K562 (cell line): ENCODE results near the gene ITGAL. TPM values are rescaled to one million over a fixed set of nuclear protein-coding genes. Genes with fewer than 3 reads are reported as not detected.

Experiments used
- ATF1 ChIP-seq, 2 experiments: fragments of 450-650 bp in 1 of 2; IDR thresholded peaks; 2 replicates each; pipeline ENCODE4 v1.6.1; 2016; ENCODE audit warnings: missing compliant biosample characterization in 1 of 2, missing genetic modification characterization in 1 of 2
- BHLHE40 ChIP-seq: IDR thresholded peaks from 2 replicates; pipeline ENCODE4 v1.6.1; 2011; ENCODE audit warnings: low read length, improper control_type of control experiment
- CEBPZ ChIP-seq: fragments of 150-350 bp; IDR thresholded peaks from 2 replicates; pipeline ENCODE4 v1.6.1; 2014; ENCODE audit warnings: low read depth, mild to moderate bottlenecking, low read length, borderline replicate concordance
- CREB3L1 ChIP-seq: fragments of 450-650 bp; IDR thresholded peaks from 2 replicates; pipeline ENCODE4 v1.6.1; 2014; ENCODE audit warnings: low read depth, mild to moderate bottlenecking, moderate library complexity, borderline replicate concordance
- DNMT1 ChIP-seq: fragments of 450-650 bp; IDR thresholded peaks from 2 replicates; pipeline ENCODE4 v1.6.1; 2016; ENCODE audit warnings: antibody characterized with exemption, mild to moderate bottlenecking
- E2F5 ChIP-seq: sonication (generic); formaldehyde crosslinking; IDR thresholded peaks from 2 replicates; pipeline ENCODE4 v1.8.0; 2022; ENCODE audit warnings: mild to moderate bottlenecking, missing genetic modification reagents
- HDAC6 ChIP-seq: IDR thresholded peaks from 2 replicates; pipeline ENCODE4 v1.6.1; 2012; ENCODE audit warnings: low read depth, mild to moderate bottlenecking, control low read depth, inconsistent platforms, low read length, moderate library complexity
- NR2C1 ChIP-seq, 2 experiments: fragments of 450-650 bp; IDR thresholded peaks; 2 replicates each; pipeline ENCODE4 v1.6.1; 2017; ENCODE audit warnings: mild to moderate bottlenecking in 2 of 2, antibody characterized with exemption in 1 of 2, inconsistent platforms in 1 of 2, missing compliant biosample characterization in 1 of 2, missing genetic modification characterization in 1 of 2
- NR2C2 ChIP-seq, 2 experiments: fragments of 200-800 bp in 1 of 2; sonication (Bioruptor generic) in 1 of 2; sonication (generic) in 1 of 2; formaldehyde crosslinking in 1 of 2; IDR thresholded peaks; 2 replicates each; pipeline versions ENCODE4 v1.6.1 to v1.8.0; 2016 to 2022; ENCODE audit warnings: mild to moderate bottlenecking in 1 of 2, missing compliant biosample characterization in 1 of 2, missing genetic modification characterization in 1 of 2, missing genetic modification reagents in 1 of 2
- RBM25 ChIP-seq: fragments of 200-400 bp; formaldehyde crosslinking; IDR thresholded peaks from 2 replicates; pipeline ENCODE4 v1.6.1; 2018; ENCODE audit warnings: low read length, low read depth, moderate library complexity; ENCODE audit not compliant: severe bottlenecking
- SAFB ChIP-seq: fragments of 200-400 bp; formaldehyde crosslinking; IDR thresholded peaks from 2 replicates; pipeline ENCODE4 v1.6.1; 2017; ENCODE audit warnings: low read depth, low read length, borderline replicate concordance
- THRA ChIP-seq: fragments of 450-650 bp; IDR thresholded peaks from 2 replicates; pipeline ENCODE4 v1.6.1; 2017; ENCODE audit warnings: mild to moderate bottlenecking, moderate library complexity
- ZFP30 ChIP-seq: fragments of 250-450 bp; sonication (Bioruptor Pico); IDR thresholded peaks from 2 replicates; pipeline ENCODE4 v1.8.0; 2022; ENCODE audit warnings: moderate library complexity, mild to moderate bottlenecking, inconsistent platforms, borderline replicate concordance
- ZNF140 ChIP-seq: fragments of 250-450 bp; sonication (Bioruptor Pico); IDR thresholded peaks from 2 replicates; pipeline ENCODE4 v1.8.0; 2021; ENCODE audit warnings: moderate library complexity, mild to moderate bottlenecking, inconsistent platforms
- ZNF212 ChIP-seq: fragments of 450-650 bp; formaldehyde crosslinking; IDR thresholded peaks from 2 replicates; pipeline ENCODE4 v1.4.0; 2020; ENCODE audit warnings: mild to moderate bottlenecking
- ZNF436 ChIP-seq: fragments of 250-450, 450-650 bp; sonication (Bioruptor Pico); formaldehyde crosslinking; IDR thresholded peaks from 2 replicates; pipeline ENCODE4 v1.7.0; 2020; ENCODE audit warnings: mild to moderate bottlenecking
- ZNF668 ChIP-seq: fragments of 250-450 bp; sonication (Bioruptor Pico); IDR thresholded peaks from 2 replicates; pipeline ENCODE4 v1.8.0; 2022; ENCODE audit warnings: mild to moderate bottlenecking, inconsistent platforms
- ZSCAN32 ChIP-seq: fragments of 450-650 bp; formaldehyde crosslinking; IDR thresholded peaks from 2 replicates; pipeline ENCODE4 v1.4.0; 2020; ENCODE audit warnings: mild to moderate bottlenecking, moderate library complexity
- polyA plus RNA-seq, 8 experiments: library from polyadenylated mRNA; depleted of rRNA in 4 of 8; stranded (reverse) in 5 of 8; unstranded in 3 of 8; fragments of >200 nt; fragmentation: Nextera tagmentation in 2 of 8; fragmentation: Illumina TruSeq in 1 of 8; extraction: Ambion mirVana in 2 of 8; extraction: Trizol in 1 of 8; gene quantifications; 2 replicates each; pipeline versions ENCODE4 v1.2.1 to v1.2.3, GENCODE V29; 2011 to 2014; ENCODE audit warnings: inconsistent platforms in 1 of 8, missing spikeins in 1 of 8
- total RNA-seq, 7 experiments: library from RNA; depleted of rRNA in 6 of 7; stranded (reverse); fragments of >200 nt in 6 of 7; fragmentation: Illumina TruSeq in 2 of 7; extraction: Trizol in 2 of 7; gene quantifications; 2 replicates each; pipeline versions ENCODE4 v1.2.1 to v1.2.3, GENCODE V29; 2011 to 2021; ENCODE audit warnings: low replicate concordance in 1 of 7

Gene ITGAL
- total and polyA plus RNA-seq, 9 of the 15 experiments (the other 6 are each of a cell fraction or from before 2014, with no cell fraction given): 0.01 to 0.53 TPM; not detected in 7

GRCh38 chr16:30445408-30446202 is 26.9 kb upstream of the ITGAL start, which contains the start of gene SEPHS2 (continued):
- TF ChIP-seq CEBPZ (0 out of 2 replicates have a peak, but pooled peaks have one; percentile 33), ZNF140 (no peak), ATF1 (CRISPR knock-in tag; IDR thresholded peaks at IDR 0.05) (no peak), ATF1 (tag; IDR thresholded peaks at IDR 0.05) (peak; percentile 80), NR2C2 (CRISPR knock-in tag; IDR thresholded peaks at IDR 0.05) (no peak), NR2C2 (tag; IDR thresholded peaks at IDR 0.05) (peak; percentile 62), NR2C1 (IDR thresholded peaks at IDR 0.05) (peak; percentile 45; the same call in 1 of the 2 replicates), NR2C1 (tag; IDR thresholded peaks at IDR 0.05) (peak; percentile 66), BHLHE40 (peak; percentile 97), DNMT1 (no peak), ZSCAN32 (CRISPR knock-in tag) (no peak), ZFP30 (CRISPR knock-in tag) (no peak), ZNF436 (CRISPR knock-in tag) (no peak), THRA (no peak), RBM25 (peak; percentile 81), E2F5 (CRISPR knock-in tag) (no peak), SAFB (no peak), ZNF212 (CRISPR knock-in tag) (no peak), CREB3L1 (peak; percentile 55), ZNF668 (CRISPR knock-in tag) (no peak), HDAC6 (no peak)
